DMS 273 (cell line): ENCODE measurements around the gene FNDC5.

Experiments used
- DNase-seq: peaks from one replicate; lab custom pipeline; 2025; ENCODE audit not compliant: unreplicated experiment; lab: John Stamatoyannopoulos, UW

The FNDC5 gene

GRCh38 chr1:32817159-32817814, 53.4 kb downstream of the FNDC5 start, which contains the start of the genes S100PBP and YARS1:
Gene S100PBP (plus strand): TSS chr1:32817653. CDS start chr1:32826100, 8,447 bp downstream.
Gene YARS1 (minus strand): TSS chr1:32817358. CDS start chr1:32817244, 114 bp downstream.
- peak; percentile 99 for DNase-seq

- peak; percentile 65 for DNase-seq
Measured at GRCh38 chr1:32816676-32817158, 54.0 kb downstream of the FNDC5 start.

GRCh38 chr1:32813941-32814739, 56.6 kb downstream of the FNDC5 start:
- no peak for DNase-seq
